ENCODE results near the gene PLIN3.

- TF ChIP-seq, protein P1, sequence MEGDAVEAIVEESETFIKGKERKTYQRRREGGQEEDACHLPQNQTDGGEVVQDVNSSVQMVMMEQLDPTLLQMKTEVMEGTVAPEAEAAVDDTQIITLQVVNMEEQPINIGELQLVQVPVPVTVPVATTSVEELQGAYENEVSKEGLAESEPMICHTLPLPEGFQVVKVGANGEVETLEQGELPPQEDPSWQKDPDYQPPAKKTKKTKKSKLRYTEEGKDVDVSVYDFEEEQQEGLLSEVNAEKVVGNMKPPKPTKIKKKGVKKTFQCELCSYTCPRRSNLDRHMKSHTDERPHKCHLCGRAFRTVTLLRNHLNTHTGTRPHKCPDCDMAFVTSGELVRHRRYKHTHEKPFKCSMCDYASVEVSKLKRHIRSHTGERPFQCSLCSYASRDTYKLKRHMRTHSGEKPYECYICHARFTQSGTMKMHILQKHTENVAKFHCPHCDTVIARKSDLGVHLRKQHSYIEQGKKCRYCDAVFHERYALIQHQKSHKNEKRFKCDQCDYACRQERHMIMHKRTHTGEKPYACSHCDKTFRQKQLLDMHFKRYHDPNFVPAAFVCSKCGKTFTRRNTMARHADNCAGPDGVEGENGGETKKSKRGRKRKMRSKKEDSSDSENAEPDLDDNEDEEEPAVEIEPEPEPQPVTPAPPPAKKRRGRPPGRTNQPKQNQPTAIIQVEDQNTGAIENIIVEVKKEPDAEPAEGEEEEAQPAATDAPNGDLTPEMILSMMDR (conservative IDR thresholded peaks at IDR 0.05; ENCODE audit: low read depth, low read length) = peak; percentile 71
- TF ChIP-seq MAZ (IDR thresholded peaks at IDR 0.05; ENCODE audit: borderline replicate concordance, low read depth, low read length) (no peak), POLR2A (IDR thresholded peaks at IDR 0.05; ENCODE audit: low read depth, low read length) (no peak), MXI1 (IDR thresholded peaks at IDR 0.05; ENCODE audit: borderline replicate concordance, low read depth, low read length) (no peak), RAD21 (IDR thresholded peaks at IDR 0.05; ENCODE audit: low read length) (peak; percentile 53), FOS (IDR thresholded peaks at IDR 0.05; ENCODE audit: low read depth, low read length) (no peak), RFX5 (IDR thresholded peaks at IDR 0.05; ENCODE audit: low read depth, low read length) (no peak), CEBPB (IDR thresholded peaks at IDR 0.05; ENCODE audit: low read depth, low read length) (no peak), MAFK (IDR thresholded peaks at IDR 0.05; ENCODE audit: low read depth, low read length) (no peak), RCOR1 (IDR thresholded peaks at IDR 0.05; ENCODE audit: insufficient replicate concordance, low read length) (peak; percentile 11), SMC3 (IDR thresholded peaks at IDR 0.05; ENCODE audit: low read depth, low read length) (peak; percentile 67)
- TF ChIP-seq, protein P2, sequence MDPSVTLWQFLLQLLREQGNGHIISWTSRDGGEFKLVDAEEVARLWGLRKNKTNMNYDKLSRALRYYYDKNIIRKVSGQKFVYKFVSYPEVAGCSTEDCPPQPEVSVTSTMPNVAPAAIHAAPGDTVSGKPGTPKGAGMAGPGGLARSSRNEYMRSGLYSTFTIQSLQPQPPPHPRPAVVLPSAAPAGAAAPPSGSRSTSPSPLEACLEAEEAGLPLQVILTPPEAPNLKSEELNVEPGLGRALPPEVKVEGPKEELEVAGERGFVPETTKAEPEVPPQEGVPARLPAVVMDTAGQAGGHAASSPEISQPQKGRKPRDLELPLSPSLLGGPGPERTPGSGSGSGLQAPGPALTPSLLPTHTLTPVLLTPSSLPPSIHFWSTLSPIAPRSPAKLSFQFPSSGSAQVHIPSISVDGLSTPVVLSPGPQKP (IDR thresholded peaks at IDR 0.05; ENCODE audit: borderline replicate concordance, low read depth, low read length) = no peak
- TF ChIP-seq, protein P3, sequence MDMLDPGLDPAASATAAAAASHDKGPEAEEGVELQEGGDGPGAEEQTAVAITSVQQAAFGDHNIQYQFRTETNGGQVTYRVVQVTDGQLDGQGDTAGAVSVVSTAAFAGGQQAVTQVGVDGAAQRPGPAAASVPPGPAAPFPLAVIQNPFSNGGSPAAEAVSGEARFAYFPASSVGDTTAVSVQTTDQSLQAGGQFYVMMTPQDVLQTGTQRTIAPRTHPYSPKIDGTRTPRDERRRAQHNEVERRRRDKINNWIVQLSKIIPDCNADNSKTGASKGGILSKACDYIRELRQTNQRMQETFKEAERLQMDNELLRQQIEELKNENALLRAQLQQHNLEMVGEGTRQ (IDR thresholded peaks at IDR 0.05; ENCODE audit: low read depth, low read length) = no peak
Measured at GRCh38 chr19:4811328-4812131, 55.9 kb downstream of the PLIN3 start.

All from IMR-90 (cell line).